PFSK-1 (cell line): ENCODE measurements around the gene NRARP.

Experiments
- FOXP2 ChIP-seq: optimal IDR thresholded peaks from 2 replicates; pipeline ENCODE3; 2011; ENCODE audit warnings: borderline replicate concordance, control low read depth, inconsistent platforms; ENCODE audit not compliant: insufficient read depth; ENCODE audit errors: extremely low read length, extremely low read depth
- POLR2AphosphoS5 ChIP-seq: IDR thresholded peaks from 2 replicates; pipeline ENCODE4 v1.6.1; 2012; ENCODE audit warnings: low read depth, mild to moderate bottlenecking, control low read depth, low read length, moderate library complexity
- REST ChIP-seq, 2 experiments: IDR thresholded peaks; 2 replicates each; pipeline versions ENCODE4 v1.6.1 to v1.8.0; 2011 to 2012; ENCODE audit warnings: low read depth in 2 of 2, low read length in 2 of 2, control low read depth in 1 of 2, inconsistent platforms in 1 of 2, mild to moderate bottlenecking in 1 of 2, moderate library complexity in 1 of 2; ENCODE audit not compliant: insufficient read depth in 1 of 2
- TAF1 ChIP-seq: IDR thresholded peaks from 2 replicates; pipeline ENCODE4 v1.6.1; 2012; ENCODE audit warnings: low read length, control low read depth, borderline replicate concordance; ENCODE audit not compliant: insufficient read depth

- TF ChIP-seq POLR2AphosphoS5, result no peak
- no peak for TF ChIP-seq FOXP2
- TF ChIP-seq REST (IDR thresholded peaks at IDR 0.05; ENCODE audit: insufficient read depth in 1 of 2, low read depth in 2 of 2, low read length in 2 of 2), result no peak
- no peak for TF ChIP-seq TAF1
Measured at GRCh38 chr9:137314561-137315560, 12.8 kb upstream of the NRARP start.
